Activated CD4-positive, alpha-beta T cell treated with anti-CD3 and anti-CD28 coated beads, Interleukin-2, amount 10 ng/mL, durations not matched to agents 7 days and 5 days (primary cell): ENCODE data around the gene GPR35. TPM values are rescaled to one million over a fixed set of nuclear protein-coding genes. Genes with fewer than 3 reads are reported as not detected.

Source experiments
- CTCF ChIA-PET: fragments of 350-600 bp; sonication (Branson Sonifier 250); formaldehyde crosslinking; loops from one replicate; lab custom pipeline; 2021; ENCODE audit warnings: antibody characterized with exemption; lab: Charles Lee
- POLR2A ChIA-PET: fragments of 350-600 bp; sonication (Branson Sonifier 250); formaldehyde crosslinking; loops from one replicate; lab custom pipeline; 2021; ENCODE audit warnings: antibody characterized with exemption; lab: Charles Lee
- DNase-seq: peaks from one replicate; pipeline ENCODE4 v3.0.0-alpha.2; 2020
- H3K27ac Mint-ChIP-seq: one replicate; pipeline ENCODE4 v1.8.0; 2021; ENCODE audit warnings: mild to moderate bottlenecking, moderate library complexity, mixed read lengths
- H3K27me3 Mint-ChIP-seq: one replicate; pipeline ENCODE4 v1.8.0; 2021; ENCODE audit warnings: mixed read lengths
- H3K36me3 Mint-ChIP-seq: one replicate; pipeline ENCODE4 v1.8.0; 2021; ENCODE audit warnings: low read depth, mixed read lengths
- H3K4me1 Mint-ChIP-seq: one replicate; pipeline ENCODE4 v1.8.0; 2021; ENCODE audit warnings: mixed read lengths
- H3K4me3 Mint-ChIP-seq: one replicate; pipeline ENCODE4 v1.8.0; 2021; ENCODE audit warnings: mild to moderate bottlenecking, moderate library complexity, mixed read lengths
- H3K9me3 Mint-ChIP-seq: one replicate; pipeline ENCODE4 v1.8.0; 2021; ENCODE audit warnings: mixed read lengths
- total RNA-seq, 2 experiments: library from RNA; stranded (reverse); gene quantifications; one replicate each; pipeline ENCODE4 v1.2.3, GENCODE V29; 2021

Gene GPR35
- total RNA-seq, 2 experiments from 2014 or later = 4.1 to 5.1 TPM

DNA sequence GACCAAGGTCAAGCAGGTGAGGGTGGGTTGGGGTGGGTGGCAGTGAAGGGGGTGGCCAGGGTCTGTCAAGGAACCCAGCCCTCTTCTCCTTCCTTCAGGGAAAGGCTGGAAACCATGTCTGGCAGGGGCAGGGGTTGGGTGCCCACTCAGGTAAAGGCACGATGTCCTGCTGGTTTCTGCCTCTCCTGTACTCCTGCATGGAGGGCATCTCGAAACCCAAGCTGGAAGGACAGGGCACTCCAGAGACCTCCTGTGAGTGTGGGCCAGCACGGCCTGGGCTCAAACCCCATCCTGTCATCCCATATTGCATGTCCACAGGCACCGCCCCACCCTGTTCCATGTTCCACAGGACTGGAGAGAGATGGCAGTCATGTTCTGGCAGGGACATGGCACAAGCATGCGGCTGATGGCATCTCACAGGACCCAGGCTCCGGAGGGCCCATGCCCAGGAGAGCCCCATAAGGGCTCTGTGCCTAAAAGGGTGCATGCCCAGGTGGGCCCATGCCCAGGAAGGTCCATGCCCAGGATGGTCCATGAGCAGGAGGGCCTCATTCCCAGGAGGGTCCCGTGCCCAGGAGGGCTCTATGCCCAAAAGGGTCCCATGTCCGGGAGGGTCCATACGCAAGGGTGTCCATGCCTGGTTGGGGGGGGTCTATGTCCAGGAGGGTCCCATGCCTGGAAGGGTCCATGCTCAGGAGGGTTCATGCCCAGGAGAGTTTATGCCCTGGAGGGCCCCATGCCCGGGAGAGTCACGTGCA lies 6.4 kb downstream of the GPR35 start:
- no peak for DNase-seq
- Mint-ChIP-seq H3K27ac (no peak overlapping the region), H3K36me3 (peaks cover 7% of the 10 kb centered on the region), H3K9me3 (peaks cover 20% of the 10 kb centered on the region), H3K4me1 (peaks cover 7% of the 10 kb centered on the region), H3K27me3 (no peaks in the 10 kb centered on the region), H3K4me3 (no peak overlapping the region)
- POLR2A ChIA-PET = no interaction called here
- CTCF ChIA-PET = no interaction called here

DNA sequence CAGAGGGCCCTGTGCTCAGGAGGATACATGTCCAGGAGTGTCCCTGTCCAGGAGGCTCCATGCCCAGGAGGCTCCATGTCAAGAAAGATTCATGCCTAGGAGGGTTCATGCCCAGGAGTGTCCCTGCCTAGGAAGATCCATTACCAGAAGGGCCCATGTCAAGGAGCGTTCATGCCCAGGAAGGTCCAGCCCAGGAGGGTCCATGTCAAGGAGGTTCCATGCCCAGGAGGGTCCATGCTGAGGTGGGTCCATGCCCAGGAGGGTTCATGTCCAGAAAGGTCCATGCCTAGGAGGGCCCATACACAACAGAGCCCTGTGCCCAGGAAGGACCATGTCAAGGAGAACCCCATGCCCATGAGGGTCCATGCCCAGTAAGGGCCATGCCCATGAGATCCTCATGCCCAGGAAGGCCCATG lies 7.0 kb downstream of the GPR35 start:
- no peak overlapping the region for H3K4me3 Mint-ChIP-seq
- H3K27ac Mint-ChIP-seq = no peak overlapping the region
- ChIA-PET POLR2A (no interaction called here), CTCF (no interaction called here)
- DNase-seq = no peak
- H3K36me3 Mint-ChIP-seq = peaks cover 7% of the 10 kb centered on the region
- H3K9me3 Mint-ChIP-seq = peaks cover 20% of the 10 kb centered on the region
- no peaks in the 10 kb centered on the region for H3K27me3 Mint-ChIP-seq
- H3K4me1 Mint-ChIP-seq = peaks cover under 1% of the 10 kb centered on the region

DNA sequence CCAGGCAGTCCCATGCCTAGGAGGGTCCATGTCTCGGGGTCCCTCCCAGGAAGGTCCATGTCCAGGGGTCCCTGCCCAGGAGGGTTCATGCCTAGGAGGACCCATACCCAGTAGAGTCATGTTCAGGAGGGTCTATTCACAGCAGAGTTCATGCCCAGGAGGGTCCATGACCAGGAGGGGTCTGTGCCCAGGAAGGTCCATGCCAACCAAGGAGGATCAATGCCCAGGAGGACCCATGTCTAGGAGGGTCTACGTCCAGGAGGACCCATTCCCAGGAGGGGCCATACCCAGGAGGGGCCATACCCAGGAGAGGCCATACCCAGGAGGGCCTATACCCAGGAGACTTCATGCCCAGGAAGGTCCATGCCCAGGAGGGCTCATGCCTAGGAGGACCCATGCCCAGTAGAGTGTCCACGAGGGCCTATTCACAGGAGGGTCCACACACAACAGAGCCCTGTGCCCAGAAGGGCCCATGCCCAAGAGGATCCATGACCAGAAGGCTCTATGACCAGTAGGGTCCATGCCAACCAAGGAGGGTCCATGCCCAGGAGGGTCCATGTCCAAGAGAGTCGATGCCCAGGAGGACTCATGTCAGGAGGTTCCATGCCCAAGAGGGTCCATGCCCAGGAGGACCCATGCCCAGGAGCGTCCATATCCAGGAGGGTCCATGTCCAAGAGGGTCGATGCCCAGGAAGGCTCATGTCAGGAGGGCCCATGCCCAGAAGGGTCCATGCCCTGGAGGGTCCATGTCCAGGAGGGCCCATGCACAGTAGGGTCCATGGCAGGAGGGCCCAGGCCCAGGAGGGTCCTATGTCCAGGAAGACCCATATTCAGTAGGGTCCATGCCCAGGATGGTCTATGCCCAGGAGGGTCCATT lies 10.1 kb downstream of the GPR35 start:
- Mint-ChIP-seq H3K36me3 (peaks cover 7% of the 10 kb centered on the region), H3K27ac (no peak overlapping the region), H3K27me3 (peaks cover 3% of the 10 kb centered on the region), H3K4me3 (no peak overlapping the region), H3K4me1 (no peaks in the 10 kb centered on the region), H3K9me3 (peaks cover 21% of the 10 kb centered on the region)
- CTCF ChIA-PET = interaction anchor here (0.9 kb wide), 1 partner anchor 70 kb away, joined by 3 read pairs; no protein-coding TSS in a partner anchor
- no peak for DNase-seq
- POLR2A ChIA-PET = no interaction called here

DNA sequence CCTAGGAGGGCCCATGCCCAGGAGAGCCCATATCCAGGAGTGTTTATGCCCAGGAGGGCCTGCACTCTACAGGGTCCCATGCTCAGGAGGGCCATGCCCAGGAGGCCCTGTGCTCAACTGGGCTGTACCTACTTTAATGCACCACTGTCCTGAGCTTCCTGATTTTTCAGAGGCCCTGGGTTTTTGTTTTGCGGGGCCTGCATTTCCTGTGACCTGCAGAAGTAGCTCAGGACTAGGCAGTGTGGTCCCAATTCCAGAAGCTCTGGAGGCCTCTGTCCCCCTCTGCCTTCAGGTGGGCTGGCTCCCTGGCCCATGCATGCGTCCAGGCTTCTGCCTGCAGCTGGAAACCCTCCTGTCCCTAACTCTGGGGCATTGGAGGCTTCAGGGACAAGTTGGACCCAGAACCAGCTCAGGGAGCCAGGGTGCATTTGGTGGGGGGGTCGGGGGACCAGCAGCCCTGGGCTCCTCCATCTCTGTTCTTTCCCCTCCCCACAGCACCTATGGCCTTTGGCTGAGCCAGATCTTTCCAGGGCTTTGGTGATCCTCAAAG lies 10.8 kb downstream of the GPR35 start:
- CTCF ChIA-PET = interaction anchor here (0.9 kb wide), 1 partner anchor 70 kb away, joined by 3 read pairs; no protein-coding TSS in a partner anchor
- POLR2A ChIA-PET = no interaction called here
- H3K36me3 Mint-ChIP-seq = peaks cover 7% of the 10 kb centered on the region
- no peaks in the 10 kb centered on the region for H3K4me1 Mint-ChIP-seq
- H3K27ac Mint-ChIP-seq = no peak overlapping the region
- peaks cover 21% of the 10 kb centered on the region for H3K9me3 Mint-ChIP-seq
- H3K27me3 Mint-ChIP-seq = peaks cover 3% of the 10 kb centered on the region
- no peak overlapping the region for H3K4me3 Mint-ChIP-seq
- DNase-seq = no peak

DNA sequence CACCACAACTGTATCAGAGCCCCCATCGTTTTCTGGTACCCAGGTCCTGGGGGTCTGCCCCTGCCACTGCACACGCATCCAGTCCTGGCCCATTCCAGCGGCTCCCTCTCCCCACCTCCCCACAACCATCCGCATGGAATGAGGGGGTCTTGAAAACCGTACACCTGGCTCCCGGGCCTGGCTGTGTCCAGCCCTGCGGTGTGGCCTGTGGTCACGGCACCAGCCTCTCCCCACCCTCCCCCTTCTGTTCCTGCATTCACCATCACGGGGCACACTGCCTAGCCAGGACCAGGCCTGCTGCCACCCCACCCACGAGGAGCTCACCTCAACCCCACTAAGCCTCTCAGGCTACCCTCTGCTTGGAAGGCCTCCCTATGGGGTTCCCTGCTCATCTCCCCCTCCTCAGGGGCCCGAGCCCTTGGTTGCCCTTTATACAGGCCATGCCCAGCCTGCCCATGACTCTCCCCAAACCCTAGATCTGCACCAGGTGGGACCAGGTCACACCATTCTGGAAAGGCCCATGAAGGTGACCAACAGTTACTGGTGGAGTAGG lies 11.4 kb downstream of the GPR35 start:
- H3K27ac Mint-ChIP-seq = no peak overlapping the region
- peaks cover 3% of the 10 kb centered on the region for H3K27me3 Mint-ChIP-seq
- peaks cover 7% of the 10 kb centered on the region for H3K36me3 Mint-ChIP-seq
- ChIA-PET POLR2A (no interaction called here), CTCF (interaction anchor here (0.9 kb wide), 1 partner anchor 71 kb away, joined by 3 read pairs; no protein-coding TSS in a partner anchor)
- H3K9me3 Mint-ChIP-seq = peaks cover 21% of the 10 kb centered on the region
- H3K4me1 Mint-ChIP-seq = no peaks in the 10 kb centered on the region
- no peak overlapping the region for H3K4me3 Mint-ChIP-seq
- DNase-seq = no peak

DNA sequence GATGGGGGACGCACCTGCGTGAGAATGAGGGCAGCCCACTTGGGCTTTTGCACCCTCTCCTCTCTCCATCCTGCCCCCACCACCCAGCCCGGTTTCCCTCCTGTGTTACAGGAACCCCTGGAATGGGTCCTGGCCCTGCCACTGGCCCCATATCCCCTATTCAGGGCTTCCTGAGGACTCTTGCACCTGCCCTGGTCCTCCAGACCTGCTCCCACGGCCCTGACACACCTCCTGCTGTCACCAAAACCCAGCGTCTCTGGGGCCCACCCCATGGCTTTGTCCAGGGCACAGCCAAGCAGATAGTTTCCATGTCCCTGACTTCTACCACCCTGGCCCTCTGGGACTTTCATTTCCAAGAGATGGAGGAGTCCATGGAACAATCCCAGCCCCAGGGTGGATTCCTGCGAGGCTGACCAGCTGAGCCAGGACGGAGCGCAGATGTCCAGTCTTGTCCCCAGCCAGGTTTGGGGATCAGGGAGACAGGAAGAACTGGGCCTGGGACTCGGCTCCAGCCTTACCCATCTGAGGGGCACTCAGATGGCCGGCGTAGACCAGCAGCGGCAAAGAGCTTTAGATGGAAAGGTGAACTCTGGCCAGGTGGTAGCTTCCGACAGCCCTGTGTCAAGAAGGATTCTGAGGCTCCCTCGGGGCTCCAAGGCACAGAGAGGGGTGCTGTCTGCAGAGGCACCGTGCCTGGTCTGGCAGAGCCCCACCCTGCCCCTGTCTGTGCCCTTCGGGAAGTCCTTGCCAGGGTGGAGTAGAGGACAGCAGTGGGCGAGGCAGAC lies 12.0 kb downstream of the GPR35 start:
- Mint-ChIP-seq H3K4me1 (no peaks in the 10 kb centered on the region), H3K27me3 (peaks cover 3% of the 10 kb centered on the region), H3K4me3 (no peak overlapping the region), H3K27ac (no peak overlapping the region), H3K9me3 (peaks cover 21% of the 10 kb centered on the region), H3K36me3 (peaks cover 7% of the 10 kb centered on the region)
- ChIA-PET POLR2A (no interaction called here), CTCF (no interaction called here)
- DNase-seq = no peak

DNA sequence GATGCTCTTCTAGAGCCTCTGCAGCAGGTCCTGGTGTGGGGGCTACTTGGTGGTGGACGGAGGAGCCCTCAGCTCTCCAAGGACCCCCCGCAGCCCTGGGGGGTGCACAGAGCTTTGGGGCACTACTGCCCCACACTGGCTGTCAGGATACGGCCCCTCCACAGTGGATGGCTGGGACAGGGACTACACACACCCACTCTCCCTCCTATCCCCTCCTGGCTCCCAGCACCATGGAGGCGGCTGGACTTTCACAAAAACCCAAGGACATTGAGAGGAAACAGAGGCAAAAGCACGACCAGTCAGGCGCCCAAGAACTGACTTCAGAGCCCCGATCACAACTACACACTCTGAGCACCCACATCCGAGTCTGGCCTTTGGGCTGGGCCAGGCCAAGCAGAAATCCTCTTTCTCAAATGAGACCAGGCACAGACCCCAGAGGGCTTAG lies 12.6 kb downstream of the GPR35 start:
- peaks cover 3% of the 10 kb centered on the region for H3K27me3 Mint-ChIP-seq
- no peaks in the 10 kb centered on the region for H3K4me1 Mint-ChIP-seq
- H3K4me3 Mint-ChIP-seq = no peak overlapping the region
- H3K9me3 Mint-ChIP-seq = peaks cover 20% of the 10 kb centered on the region
- ChIA-PET POLR2A (no interaction called here), CTCF (no interaction called here)
- peaks cover 6% of the 10 kb centered on the region for H3K36me3 Mint-ChIP-seq
- H3K27ac Mint-ChIP-seq = no peak overlapping the region
- no peak for DNase-seq

DNA sequence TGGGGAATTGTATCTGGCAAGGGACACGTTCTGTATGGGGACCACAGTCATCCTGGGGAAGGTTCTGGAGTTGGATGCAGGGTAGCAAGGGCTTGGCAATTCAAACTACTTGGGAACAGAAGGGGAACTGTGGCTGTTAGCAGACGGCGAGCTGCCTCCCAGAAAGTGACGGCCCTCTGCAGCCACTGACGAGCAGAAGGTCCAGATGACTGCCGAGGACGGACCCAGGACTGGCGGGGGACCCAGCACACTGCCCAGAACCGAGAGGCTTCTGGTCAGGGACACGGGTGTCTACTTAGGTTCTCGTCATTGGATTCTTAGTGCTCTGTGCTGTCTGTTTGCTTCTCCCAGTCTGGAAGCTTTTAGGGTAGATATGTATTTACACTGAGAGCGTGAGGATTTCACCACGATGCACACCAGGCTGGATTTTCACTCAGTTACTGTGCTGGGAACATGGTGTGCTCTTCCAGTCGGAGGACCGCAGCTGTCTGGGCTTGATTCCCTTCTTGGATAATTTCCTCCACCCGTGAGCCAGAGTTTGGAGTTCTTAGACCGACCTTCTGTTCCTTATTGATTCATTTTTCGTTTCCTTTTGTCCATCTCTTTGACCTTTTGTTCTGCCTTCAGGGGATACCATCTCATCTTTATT lies 13.4 kb downstream of the GPR35 start:
- H3K27ac Mint-ChIP-seq = peak overlapping the region; percentile 41
- peaks cover 3% of the 10 kb centered on the region for H3K27me3 Mint-ChIP-seq
- CTCF ChIA-PET = no interaction called here
- H3K36me3 Mint-ChIP-seq = no peaks in the 10 kb centered on the region
- no peak for DNase-seq
- no peaks in the 10 kb centered on the region for H3K4me1 Mint-ChIP-seq
- peaks cover 13% of the 10 kb centered on the region for H3K9me3 Mint-ChIP-seq
- H3K4me3 Mint-ChIP-seq = no peak overlapping the region
- POLR2A ChIA-PET = no interaction called here

DNA sequence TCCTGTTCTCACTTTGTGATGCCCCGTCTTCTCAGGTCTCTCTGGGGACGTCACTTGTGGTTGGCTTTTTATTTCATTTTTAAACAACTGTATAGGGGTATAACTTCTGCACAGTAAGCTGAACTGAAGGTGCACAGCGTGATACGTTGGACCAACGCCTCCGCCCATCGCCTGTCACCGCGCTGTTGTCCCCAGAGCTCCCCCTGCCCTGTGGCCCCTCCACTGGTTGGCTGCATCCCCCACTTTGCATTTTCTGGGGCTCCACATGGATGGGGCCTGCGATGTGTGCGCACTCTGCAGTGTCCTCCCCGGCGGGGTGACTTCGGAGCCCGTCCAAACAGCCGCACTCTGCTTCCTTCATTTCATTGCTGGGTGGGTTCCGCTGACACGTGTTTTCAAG lies 14.3 kb downstream of the GPR35 start:
- CTCF ChIA-PET = no interaction called here
- no peak overlapping the region for H3K4me3 Mint-ChIP-seq
- DNase-seq = no peak
- H3K27me3 Mint-ChIP-seq = peaks cover 3% of the 10 kb centered on the region
- POLR2A ChIA-PET = no interaction called here
- H3K27ac Mint-ChIP-seq = no peak overlapping the region
- no peaks in the 10 kb centered on the region for H3K4me1 Mint-ChIP-seq
- H3K9me3 Mint-ChIP-seq = peaks cover 6% of the 10 kb centered on the region
- H3K36me3 Mint-ChIP-seq = no peaks in the 10 kb centered on the region

DNA sequence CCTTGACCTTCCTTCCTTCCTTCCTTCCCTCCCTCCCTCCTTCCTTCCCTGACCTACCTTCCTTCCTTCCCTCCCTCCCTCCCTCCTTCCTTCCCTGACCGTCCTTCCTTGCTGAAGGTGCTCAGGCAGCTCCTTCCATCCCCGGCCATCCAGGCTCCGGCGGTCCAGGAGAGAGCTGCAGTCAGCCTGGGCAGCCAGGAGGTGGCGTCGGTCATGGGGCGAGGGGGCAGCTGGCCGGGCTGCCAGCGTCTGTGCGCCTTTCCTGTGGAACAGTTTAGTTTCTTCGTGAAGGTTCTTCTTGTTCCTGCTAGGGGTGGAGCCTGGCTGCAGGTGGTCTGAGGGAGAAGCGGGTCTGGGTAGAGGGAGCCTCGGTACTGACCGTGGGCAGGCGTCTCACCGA lies 15.7 kb downstream of the GPR35 start:
- Mint-ChIP-seq H3K27me3 (peaks cover 3% of the 10 kb centered on the region), H3K27ac (no peak overlapping the region), H3K4me1 (peaks cover 4% of the 10 kb centered on the region), H3K9me3 (peaks cover 1% of the 10 kb centered on the region), H3K36me3 (no peaks in the 10 kb centered on the region), H3K4me3 (no peak overlapping the region)
- no peak for DNase-seq
- ChIA-PET CTCF (interaction anchor here (0.6 to 1.3 kb wide), 2 partner anchors 75 to 201 kb away, joined by 3 to 4 read pairs; no protein-coding TSS in a partner anchor), POLR2A (no interaction called here)

DNA sequence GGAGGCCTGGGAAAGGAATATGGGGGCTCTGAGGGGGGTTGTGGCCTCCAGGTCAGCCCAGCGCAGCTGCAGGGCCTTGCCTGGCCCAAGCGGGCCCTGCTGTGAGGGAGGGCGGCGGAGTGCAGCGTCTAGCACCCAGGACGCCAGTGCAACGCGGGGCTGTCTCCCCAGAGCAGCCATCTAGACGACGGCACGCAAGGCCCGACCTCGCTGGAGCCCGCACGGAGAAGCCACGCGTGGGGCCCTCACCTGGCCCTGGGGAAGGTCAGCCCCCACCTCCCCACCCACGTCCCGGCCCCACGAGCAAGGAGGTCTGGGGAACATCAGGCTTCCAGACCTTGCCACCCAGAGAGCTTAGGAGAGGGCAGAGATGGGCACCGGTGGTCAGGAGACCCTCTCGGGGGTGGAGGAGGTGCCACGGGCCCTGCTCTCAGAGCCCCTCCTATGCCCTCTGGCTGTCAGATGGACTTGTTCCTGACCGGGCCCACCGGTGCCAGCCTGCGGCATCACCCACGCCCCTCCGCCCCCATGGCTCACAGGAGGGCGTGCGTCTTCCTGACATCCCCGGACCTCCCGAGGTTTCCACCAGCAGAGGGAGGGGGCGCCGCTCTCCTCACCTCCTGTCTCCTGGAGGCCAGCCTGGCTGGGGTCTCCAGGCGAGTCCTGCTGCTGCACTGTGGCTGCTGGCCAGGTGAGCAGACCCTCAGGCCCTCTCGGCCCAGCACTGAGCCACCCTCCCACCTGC lies 17.0 kb downstream of the GPR35 start:
- no peaks in the 10 kb centered on the region for H3K36me3 Mint-ChIP-seq
- DNase-seq = no peak
- H3K4me3 Mint-ChIP-seq = no peak overlapping the region
- H3K4me1 Mint-ChIP-seq = peaks cover 9% of the 10 kb centered on the region
- peaks cover 1% of the 10 kb centered on the region for H3K9me3 Mint-ChIP-seq
- no peak overlapping the region for H3K27ac Mint-ChIP-seq
- ChIA-PET POLR2A (no interaction called here), CTCF (no interaction called here)
- peaks cover 3% of the 10 kb centered on the region for H3K27me3 Mint-ChIP-seq
